ENCODE measurements around the gene KCNMB4.

- TF ChIP-seq POLR2A (IDR thresholded peaks at IDR 0.05) = no peak
- no peak for TF ChIP-seq CTCF (IDR thresholded peaks at IDR 0.05)
- no peak for TF ChIP-seq POLR2AphosphoS5 (IDR thresholded peaks at IDR 0.05)
These were observed 49.9 kb downstream of the KCNMB4 start for GRCh38 chr12:70415987-70416386.
